Activated B cell treated with CpG ODN at 0.5 μM for 24 hours (primary cell): ENCODE results near the gene PLBD2. TPM values are rescaled to one million over a fixed set of nuclear protein-coding genes. Genes with fewer than 3 reads are reported as not detected.

Experiments
- ATAC-seq: fragments of 200-7000 bp; cut with Tn5 transposase; one replicate; pipeline ENCODE4 v1.10.0; 2021; ENCODE audit warnings: low read depth, mild to moderate bottlenecking, moderate library complexity
- CTCF ChIA-PET: fragments of 350-600 bp; sonication (Branson Sonifier 250); formaldehyde crosslinking; loops from one replicate; lab custom pipeline; 2021; ENCODE audit warnings: antibody characterized with exemption; lab: Charles Lee
- POLR2A ChIA-PET: fragments of 350-600 bp; sonication (Branson Sonifier 250); formaldehyde crosslinking; loops from one replicate; lab custom pipeline; 2021; ENCODE audit warnings: antibody characterized with exemption; lab: Charles Lee
- DNase-seq: peaks from one replicate; pipeline ENCODE4 v3.0.0; 2022
- H3K27ac Mint-ChIP-seq: one replicate; pipeline ENCODE4 v1.8.0; 2020; ENCODE audit warnings: mixed read lengths
- H3K27me3 Mint-ChIP-seq: one replicate; pipeline ENCODE4 v1.8.0; 2021; ENCODE audit warnings: mixed read lengths
- H3K36me3 Mint-ChIP-seq: one replicate; pipeline ENCODE4 v1.8.0; 2021; ENCODE audit warnings: low read depth, mixed read lengths
- H3K4me1 Mint-ChIP-seq: one replicate; pipeline ENCODE4 v1.8.0; 2021; ENCODE audit warnings: mixed read lengths
- H3K4me3 Mint-ChIP-seq: one replicate; pipeline ENCODE4 v1.8.0; 2020; ENCODE audit warnings: mild to moderate bottlenecking, mixed read lengths
- H3K9me3 Mint-ChIP-seq: one replicate; pipeline ENCODE4 v1.8.0; 2020; ENCODE audit warnings: mixed read lengths
- CTCF ChIP-seq: fragments of 200-600 bp; IDR thresholded peaks from one replicate; pipeline ENCODE4 v1.8.0; 2022; ENCODE audit warnings: antibody characterized with exemption, mild to moderate bottlenecking
- intact Hi-C: fragments of 100-400 bp; cut with micrococcal nuclease; formaldehyde crosslinking; loops from one replicate; pipeline ENCODE4 v1.15.1; 2024
- total RNA-seq: library from RNA; stranded (reverse); gene quantifications from 2 replicates; pipeline ENCODE4 v1.2.3, GENCODE V29; 2022

The PLBD2 gene
- total RNA-seq, 1 donor from 2014 or later: 13.7 TPM

- H3K27me3 Mint-ChIP-seq: peaks cover 14% of the 10 kb centered on the region
- no peaks in the 10 kb centered on the region for H3K36me3 Mint-ChIP-seq
- H3K4me3 Mint-ChIP-seq: no peak overlapping the region
- no peaks in the 10 kb centered on the region for H3K9me3 Mint-ChIP-seq
- CTCF ChIA-PET: interaction anchor here (0.7 kb wide), 1 partner anchor 60 kb away, joined by 3 read pairs; no protein-coding TSS in a partner anchor
- POLR2A ChIA-PET: no interaction called here
- no peaks in the 10 kb centered on the region for H3K4me1 Mint-ChIP-seq
- no peak for TF ChIP-seq CTCF
- intact Hi-C loops: no loop called here
- no peak overlapping the region for H3K27ac Mint-ChIP-seq
- no peak for DNase-seq
- no peak for ATAC-seq
Measured at GRCh38 chr12:113397497-113398197, 39.3 kb downstream of the PLBD2 start.

GRCh38 chr12:113398346-113399290, 40.2 kb downstream of the PLBD2 start:
- no peaks in the 10 kb centered on the region for H3K4me1 Mint-ChIP-seq
- TF ChIP-seq CTCF: no peak
- H3K27me3 Mint-ChIP-seq: peaks cover 16% of the 10 kb centered on the region
- H3K27ac Mint-ChIP-seq: no peak overlapping the region
- no peaks in the 10 kb centered on the region for H3K9me3 Mint-ChIP-seq
- no peaks in the 10 kb centered on the region for H3K36me3 Mint-ChIP-seq
- ATAC-seq (no peak), DNase-seq (no peak)
- CTCF ChIA-PET: interaction anchor here (0.7 kb wide), 1 partner anchor 61 kb away, joined by 3 read pairs; no protein-coding TSS in a partner anchor
- POLR2A ChIA-PET: no interaction called here
- no peak overlapping the region for H3K4me3 Mint-ChIP-seq
- intact Hi-C loops: no loop called here

GRCh38 chr12:113399490-113399889, 41.1 kb downstream of the PLBD2 start:
- no peak for DNase-seq
- Mint-ChIP-seq H3K4me3 (no peak overlapping the region), H3K4me1 (peaks cover 2% of the 10 kb centered on the region), H3K27me3 (peaks cover 20% of the 10 kb centered on the region), H3K36me3 (no peaks in the 10 kb centered on the region), H3K9me3 (no peaks in the 10 kb centered on the region), H3K27ac (no peak overlapping the region)
- POLR2A ChIA-PET: interaction anchor here (0.7 kb wide), 1 partner anchor 177 kb away, joined by 3 read pairs; no protein-coding TSS in a partner anchor
- no peak for ATAC-seq
- CTCF ChIA-PET: no interaction called here
- intact Hi-C loops: no loop called here
- TF ChIP-seq CTCF: no peak

- Mint-ChIP-seq H3K4me3 (no peak overlapping the region), H3K27me3 (peaks cover 22% of the 10 kb centered on the region), H3K36me3 (no peaks in the 10 kb centered on the region), H3K4me1 (peaks cover 3% of the 10 kb centered on the region), H3K9me3 (no peaks in the 10 kb centered on the region), H3K27ac (no peak overlapping the region)
- POLR2A ChIA-PET: interaction anchor here (0.7 kb wide), 2 partner anchors 177 to 344 kb away, joined by 3 read pairs; partner anchors contain the start of gene DTX1
- CTCF ChIA-PET: no interaction called here
- no peak for TF ChIP-seq CTCF
- no peak for ATAC-seq
- intact Hi-C loops: no loop called here
- no peak for DNase-seq
Measured at GRCh38 chr12:113400362-113400761, 42.0 kb downstream of the PLBD2 start.
